Measurements from ENCODE around the gene FAAP20. TPM values are rescaled to one million over a fixed set of nuclear protein-coding genes. Genes with fewer than 3 reads are reported as not detected.

Gene FAAP20
- total RNA-seq: 18.5 and 18.6 TPM in 2 replicates

GRCh38 chr1:2194319-2194897, at the start of gene FAAP20:
FAAP20 (minus strand) TSS chr1:2194772; CDS start chr1:2194749, 23 bp downstream.

GRCh38 chr1:2228157-2228594, 33.6 kb upstream of the FAAP20 start, which contains the start of gene SKI:
SKI (plus strand) TSS chr1:2228319; CDS start chr1:2228767, 448 bp downstream.

Other genes starting within 250 kb of the FAAP20 start
- gene CFAP74, start 191.0 kb downstream of the FAAP20 start, total RNA-seq: not detected in 2 replicates
- gene GABRD, start 175.4 kb downstream of the FAAP20 start, total RNA-seq: 0.07 and 0.15 TPM in 2 replicates
- 3.7 and 4.5 TPM in 2 replicates for gene PRKCZ, start 144.4 kb downstream of the FAAP20 start, total RNA-seq
- gene SKI, start 33.5 kb upstream of the FAAP20 start, total RNA-seq: 22.3 and 23.8 TPM in 2 replicates
- gene MORN1, start 196.8 kb upstream of the FAAP20 start, total RNA-seq: 2.7 and 3.0 TPM in 2 replicates
- 75.9 and 89.8 TPM in 2 replicates for gene RER1, start 197.1 kb upstream of the FAAP20 start, total RNA-seq
- gene PEX10, start 217.8 kb upstream of the FAAP20 start, total RNA-seq: 41.4 and 44.1 TPM in 2 replicates

Data from mammary microvascular endothelial cell (primary cell).